Spinal cord (tissue), 10 donors: ENCODE results near the gene FBXL7. TPM values are rescaled to one million over a fixed set of nuclear protein-coding genes. Genes with fewer than 3 reads are reported as not detected.

Experiments
- DNase-seq, 6 donors: peaks; one replicate each; pipeline versions ENCODE4 v3.0.0 to v3.0.0-alpha.2; 2013 to 2015; ENCODE audit warnings: low spot score in 6 of 6, low read depth in 4 of 6
- H3K27ac ChIP-seq: one replicate; pipeline ENCODE4 v1.5.1; 2013; ENCODE audit warnings: low read depth, low read length, control low read depth
- H3K27me3 ChIP-seq: one replicate; pipeline ENCODE4 v1.6.1; 2013; ENCODE audit warnings: low read length; ENCODE audit not compliant: control insufficient read depth, insufficient read depth
- H3K36me3 ChIP-seq: one replicate; pipeline ENCODE4 v1.6.1; 2013; ENCODE audit warnings: low read length; ENCODE audit not compliant: control insufficient read depth, insufficient read depth
- H3K4me1 ChIP-seq: one replicate; pipeline ENCODE4 v1.6.1; 2013; ENCODE audit warnings: low read length; ENCODE audit not compliant: control insufficient read depth, insufficient read depth
- H3K4me3 ChIP-seq: one replicate; pipeline ENCODE4 v1.5.1; 2013; ENCODE audit warnings: low read depth, low read length, control low read depth
- H3K9me3 ChIP-seq: one replicate; pipeline ENCODE4 v1.6.1; 2013; ENCODE audit warnings: low read length; ENCODE audit not compliant: control insufficient read depth, insufficient read depth
- WGBS: methylation state at CpG from one replicate; pipeline ENCODE4 v1.1.5; 2013; ENCODE audit warnings: missing lambda C conversion rate; ENCODE audit not compliant: insufficient coverage; 5-methylcytosine and 5-hydroxymethylcytosine counted together
- polyA plus RNA-seq, 2 donors: library from polyadenylated mRNA; unstranded; fragments of 120-200 nt; gene quantifications; one replicate each; pipeline ENCODE4 v1.2.1, GENCODE V29; 2013; ENCODE audit not compliant: insufficient read length in 2 of 2
- total RNA-seq, 2 donors: library from RNA; depleted of rRNA in 1 of 2; stranded (reverse); fragments of 120-200 nt in 1 of 2; fragments of >200 nt in 1 of 2; gene quantifications; one replicate each; pipeline versions ENCODE4 v1.2.3 to v1.2.4, GENCODE V29; 2013 to 2014
- donor health status: healthy.

The FBXL7 gene
- total and polyA plus RNA-seq, 4 donors = 6.9 to 29.8 (median 24.8) TPM

- no peaks in the 10 kb centered on the region for H3K4me1 ChIP-seq
- H3K4me3 ChIP-seq = no peak overlapping the region
- H3K27me3 ChIP-seq = no peaks in the 10 kb centered on the region
- no peaks in the 10 kb centered on the region for H3K36me3 ChIP-seq
- DNase-seq = no peak
- no peaks in the 10 kb centered on the region for H3K9me3 ChIP-seq
- H3K27ac ChIP-seq = no peak overlapping the region
These were observed 130.5 kb downstream of the FBXL7 start for GRCh38 chr5:15630441-15630840.

GRCh38 chr5:15634591-15635288 lies 134.8 kb downstream of the FBXL7 start:
- H3K36me3 ChIP-seq = no peaks in the 10 kb centered on the region
- H3K27ac ChIP-seq = no peak overlapping the region
- H3K4me3 ChIP-seq = no peak overlapping the region
- H3K4me1 ChIP-seq = no peaks in the 10 kb centered on the region
- no peaks in the 10 kb centered on the region for H3K9me3 ChIP-seq
- DNase-seq = no peak
- no peaks in the 10 kb centered on the region for H3K27me3 ChIP-seq
- WGBS = 92% methylated on average over 2 of the region's 4 CpGs

- WGBS = 90% methylated on average over 1 of the region's 1 CpG
- H3K9me3 ChIP-seq = no peaks in the 10 kb centered on the region
- no peak overlapping the region for H3K4me3 ChIP-seq
- no peaks in the 10 kb centered on the region for H3K36me3 ChIP-seq
- no peaks in the 10 kb centered on the region for H3K27me3 ChIP-seq
- H3K4me1 ChIP-seq = no peaks in the 10 kb centered on the region
- DNase-seq = no peak
- no peak overlapping the region for H3K27ac ChIP-seq
These were observed 135.3 kb downstream of the FBXL7 start for GRCh38 chr5:15635289-15635616.

GRCh38 chr5:15637345-15637744 lies 137.4 kb downstream of the FBXL7 start:
- Histone ChIP-seq H3K9me3 (no peaks in the 10 kb centered on the region), H3K27ac (no peak overlapping the region), H3K4me3 (no peak overlapping the region), H3K27me3 (no peaks in the 10 kb centered on the region), H3K36me3 (no peaks in the 10 kb centered on the region), H3K4me1 (no peaks in the 10 kb centered on the region)
- no CpG with 5 or more reads among the region's 1 CpG for WGBS
- DNase-seq = no peak

- 80% methylated on average over 1 of the region's 2 CpGs for WGBS
- Histone ChIP-seq H3K4me3 (no peak overlapping the region), H3K4me1 (no peaks in the 10 kb centered on the region), H3K36me3 (no peaks in the 10 kb centered on the region), H3K27me3 (no peaks in the 10 kb centered on the region), H3K27ac (no peak overlapping the region), H3K9me3 (no peaks in the 10 kb centered on the region)
- DNase-seq = no peak
These were observed 137.9 kb downstream of the FBXL7 start for GRCh38 chr5:15637886-15638285.

GRCh38 chr5:15638296-15638695 lies 138.3 kb downstream of the FBXL7 start:
- H3K4me1 ChIP-seq = no peaks in the 10 kb centered on the region
- no CpG with 5 or more reads among the region's 6 CpGs for WGBS
- H3K27me3 ChIP-seq = no peaks in the 10 kb centered on the region
- no peak overlapping the region for H3K4me3 ChIP-seq
- H3K27ac ChIP-seq = no peak overlapping the region
- no peaks in the 10 kb centered on the region for H3K9me3 ChIP-seq
- no peaks in the 10 kb centered on the region for H3K36me3 ChIP-seq
- no peak for DNase-seq

- Histone ChIP-seq H3K27ac (no peak overlapping the region), H3K4me3 (no peak overlapping the region), H3K36me3 (no peaks in the 10 kb centered on the region), H3K27me3 (no peaks in the 10 kb centered on the region), H3K9me3 (no peaks in the 10 kb centered on the region), H3K4me1 (no peaks in the 10 kb centered on the region)
- WGBS = no CpG with 5 or more reads among the region's 2 CpGs
- no peak for DNase-seq
These were observed 139.3 kb downstream of the FBXL7 start for GRCh38 chr5:15639288-15639687.

- no peaks in the 10 kb centered on the region for H3K27me3 ChIP-seq
- no peak overlapping the region for H3K27ac ChIP-seq
- H3K4me1 ChIP-seq = no peaks in the 10 kb centered on the region
- no peak for DNase-seq
- no peaks in the 10 kb centered on the region for H3K9me3 ChIP-seq
- no peak overlapping the region for H3K4me3 ChIP-seq
- no CpG with 5 or more reads among the region's 5 CpGs for WGBS
- no peaks in the 10 kb centered on the region for H3K36me3 ChIP-seq
These were observed 140.1 kb downstream of the FBXL7 start for GRCh38 chr5:15640116-15640515.

GRCh38 chr5:15643731-15644130 lies 143.8 kb downstream of the FBXL7 start:
- H3K27ac ChIP-seq = no peak overlapping the region
- no peaks in the 10 kb centered on the region for H3K4me1 ChIP-seq
- H3K36me3 ChIP-seq = no peaks in the 10 kb centered on the region
- 100% methylated on average over 1 of the region's 3 CpGs for WGBS
- DNase-seq = no peak
- H3K27me3 ChIP-seq = no peaks in the 10 kb centered on the region
- H3K9me3 ChIP-seq = no peaks in the 10 kb centered on the region
- H3K4me3 ChIP-seq = no peak overlapping the region

GRCh38 chr5:15645381-15646160 lies 145.6 kb downstream of the FBXL7 start:
- Histone ChIP-seq H3K4me3 (no peak overlapping the region), H3K9me3 (no peaks in the 10 kb centered on the region), H3K36me3 (no peaks in the 10 kb centered on the region), H3K4me1 (no peaks in the 10 kb centered on the region), H3K27me3 (no peaks in the 10 kb centered on the region), H3K27ac (no peak overlapping the region)
- no peak for DNase-seq
- 74% methylated on average over 6 of the region's 7 CpGs for WGBS
